Central memory CD8-positive, alpha-beta T cell (primary cell): Measurements from ENCODE around the gene MXD3.

Source experiments
- ATAC-seq: fragments of 150-1000 bp; cut with Tn5 transposase; replicated peaks from 2 replicates; pipeline ENCODE4 v1.10.0; 2022; ENCODE audit warnings: mild to moderate bottlenecking, moderate FRiP score, moderate number of reproducible peaks; ENCODE audit not compliant: poor library complexity, severe bottlenecking; ENCODE audit errors: extremely low read depth
- DNase-seq, 2 donors: peaks; one replicate each; pipeline ENCODE4 v3.0.0; 2021; ENCODE audit warnings: low spot score in 2 of 2
- H3K27ac Mint-ChIP-seq: one replicate; pipeline ENCODE4 v1.8.0; 2022; ENCODE audit warnings: low read depth, mild to moderate bottlenecking, moderate library complexity, mixed read lengths
- H3K27me3 Mint-ChIP-seq: one replicate; pipeline ENCODE4 v1.8.0; 2022; ENCODE audit warnings: mixed read lengths
- H3K36me3 Mint-ChIP-seq: one replicate; pipeline ENCODE4 v1.8.0; 2022; ENCODE audit warnings: mild to moderate bottlenecking, moderate library complexity, mixed read lengths; ENCODE audit not compliant: insufficient read depth
- H3K4me1 Mint-ChIP-seq: one replicate; pipeline ENCODE4 v1.8.0; 2022; ENCODE audit warnings: mixed read lengths
- H3K4me3 Mint-ChIP-seq: one replicate; pipeline ENCODE4 v1.8.0; 2022; ENCODE audit warnings: mild to moderate bottlenecking, moderate library complexity, mixed read lengths
- H3K9me3 Mint-ChIP-seq: one replicate; pipeline ENCODE4 v1.8.0; 2022; ENCODE audit warnings: mixed read lengths

MXD3 gene

GRCh38 chr5:177328545-177329231 lies 17.0 kb upstream of the MXD3 start:
- DNase-seq (no peak), ATAC-seq (no peak)
- Mint-ChIP-seq H3K27ac (peak overlapping the region; percentile 70), H3K4me1 (peaks cover 19% of the 10 kb centered on the region), H3K27me3 (no peaks in the 10 kb centered on the region), H3K4me3 (no peak overlapping the region), H3K36me3 (peaks cover 16% of the 10 kb centered on the region), H3K9me3 (no peaks in the 10 kb centered on the region)

- peak; percentile 78 for ATAC-seq
- DNase-seq: no peak
- no peaks in the 10 kb centered on the region for H3K9me3 Mint-ChIP-seq
- no peaks in the 10 kb centered on the region for H3K27me3 Mint-ChIP-seq
- H3K4me1 Mint-ChIP-seq: peaks cover 19% of the 10 kb centered on the region
- peak overlapping the region; percentile 55 for H3K4me3 Mint-ChIP-seq
- peaks cover 13% of the 10 kb centered on the region for H3K36me3 Mint-ChIP-seq
- H3K27ac Mint-ChIP-seq: peak overlapping the region; percentile 70
Measured at GRCh38 chr5:177327539-177328522, 16.1 kb upstream of the MXD3 start.

DNA sequence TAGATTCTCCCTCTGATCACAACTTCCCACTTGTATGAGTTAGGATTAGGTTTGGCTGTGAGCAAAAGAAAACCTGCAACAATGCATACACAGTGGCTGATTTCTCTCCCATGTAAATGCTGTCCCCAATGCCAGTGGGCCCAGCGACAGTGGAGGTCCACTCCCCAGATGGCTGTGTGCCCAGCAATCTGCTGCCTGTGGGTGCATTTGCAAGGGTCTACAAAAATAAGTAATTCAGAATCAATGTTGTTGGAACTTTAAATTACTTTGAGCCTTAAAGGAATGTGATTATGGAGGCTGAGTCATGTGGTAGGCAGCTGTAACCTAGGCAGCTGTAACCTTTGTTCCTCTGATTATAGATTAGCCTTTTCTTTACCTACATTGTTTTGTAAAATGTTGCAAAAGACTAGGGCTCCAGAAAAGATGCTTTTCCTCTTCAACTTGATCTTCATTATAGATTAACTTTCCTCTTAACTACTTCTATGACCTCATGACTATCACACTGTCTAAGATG lies 14.2 kb upstream of the MXD3 start:
- Mint-ChIP-seq H3K27me3 (no peaks in the 10 kb centered on the region), H3K4me3 (no peak overlapping the region), H3K4me1 (peaks cover 14% of the 10 kb centered on the region), H3K9me3 (no peaks in the 10 kb centered on the region), H3K36me3 (peaks cover 12% of the 10 kb centered on the region), H3K27ac (no peak overlapping the region)
- DNase-seq (no peak), ATAC-seq (no peak)

DNA sequence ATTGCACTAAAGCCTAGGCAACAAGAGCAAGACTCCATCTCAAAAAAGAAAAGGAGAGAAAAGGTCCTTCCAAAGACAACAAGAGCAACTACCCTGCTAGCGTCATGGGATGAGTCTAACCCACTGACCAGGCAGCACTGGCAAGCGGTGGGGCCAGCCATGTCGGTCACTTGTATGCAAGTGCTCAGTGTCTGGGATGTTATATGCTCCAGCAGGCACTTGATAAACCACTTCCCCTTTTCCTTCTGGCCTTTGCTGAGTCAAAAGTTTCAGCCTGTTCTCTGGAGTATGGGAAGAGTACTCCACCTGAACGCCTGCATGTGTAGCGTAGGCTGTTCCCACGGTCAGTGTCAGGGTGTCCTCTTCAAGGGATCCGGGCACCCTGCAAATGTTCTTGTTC lies 9.2 kb upstream of the MXD3 start:
- Mint-ChIP-seq H3K27me3 (no peaks in the 10 kb centered on the region), H3K36me3 (peaks cover 1% of the 10 kb centered on the region), H3K4me1 (peaks cover 17% of the 10 kb centered on the region), H3K27ac (no peak overlapping the region), H3K4me3 (no peak overlapping the region), H3K9me3 (no peaks in the 10 kb centered on the region)
- ATAC-seq (no peak), DNase-seq (no peak)

- H3K36me3 Mint-ChIP-seq: peaks cover 1% of the 10 kb centered on the region
- no peak for DNase-seq
- no peak overlapping the region for H3K27ac Mint-ChIP-seq
- peaks cover 17% of the 10 kb centered on the region for H3K4me1 Mint-ChIP-seq
- ATAC-seq: peak; percentile 46
- no peaks in the 10 kb centered on the region for H3K27me3 Mint-ChIP-seq
- no peak overlapping the region for H3K4me3 Mint-ChIP-seq
- no peaks in the 10 kb centered on the region for H3K9me3 Mint-ChIP-seq
Measured at GRCh38 chr5:177319913-177320588, 8.4 kb upstream of the MXD3 start.

GRCh38 chr5:177317959-177318377 lies 6.3 kb upstream of the MXD3 start:
- Mint-ChIP-seq H3K27ac (no peak overlapping the region), H3K27me3 (no peaks in the 10 kb centered on the region), H3K4me3 (no peak overlapping the region), H3K9me3 (no peaks in the 10 kb centered on the region), H3K36me3 (peaks cover 1% of the 10 kb centered on the region), H3K4me1 (peaks cover 17% of the 10 kb centered on the region)
- peak; percentile 54 for ATAC-seq
- DNase-seq: peak; percentile 60

GRCh38 chr5:177316005-177316404 lies 4.3 kb upstream of the MXD3 start:
- H3K27me3 Mint-ChIP-seq: no peaks in the 10 kb centered on the region
- no peak for DNase-seq
- H3K4me1 Mint-ChIP-seq: peaks cover 31% of the 10 kb centered on the region
- H3K4me3 Mint-ChIP-seq: no peak overlapping the region
- no peaks in the 10 kb centered on the region for H3K36me3 Mint-ChIP-seq
- ATAC-seq: no peak
- no peaks in the 10 kb centered on the region for H3K9me3 Mint-ChIP-seq
- no peak overlapping the region for H3K27ac Mint-ChIP-seq

DNA sequence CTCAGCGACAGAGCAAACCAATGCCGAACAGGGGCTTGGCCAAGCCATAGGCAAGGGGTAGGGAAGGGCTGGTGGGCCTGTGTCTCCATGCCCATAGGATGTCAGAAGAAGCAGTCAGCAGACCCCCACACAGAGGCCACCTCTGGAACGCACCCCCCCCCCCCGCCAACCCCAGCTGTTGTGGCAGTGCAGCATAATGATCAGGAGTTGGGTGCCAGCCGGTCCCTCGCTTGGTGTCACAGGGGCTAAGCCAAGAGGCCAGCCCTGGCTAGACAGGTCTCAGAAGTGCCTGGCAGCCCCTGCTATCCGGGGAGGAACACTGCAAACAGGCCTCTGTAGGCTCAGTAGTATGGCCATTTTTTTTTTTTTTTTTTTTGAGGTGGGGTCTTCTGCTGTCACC lies 3.7 kb upstream of the MXD3 start:
- H3K27ac Mint-ChIP-seq: no peak overlapping the region
- peaks cover 36% of the 10 kb centered on the region for H3K4me1 Mint-ChIP-seq
- H3K27me3 Mint-ChIP-seq: no peaks in the 10 kb centered on the region
- no peaks in the 10 kb centered on the region for H3K36me3 Mint-ChIP-seq
- no peak overlapping the region for H3K4me3 Mint-ChIP-seq
- no peaks in the 10 kb centered on the region for H3K9me3 Mint-ChIP-seq
- ATAC-seq (no peak), DNase-seq (no peak)

- H3K4me3 Mint-ChIP-seq: no peak overlapping the region
- H3K4me1 Mint-ChIP-seq: peaks cover 37% of the 10 kb centered on the region
- no peaks in the 10 kb centered on the region for H3K27me3 Mint-ChIP-seq
- no peak for ATAC-seq
- no peak overlapping the region for H3K27ac Mint-ChIP-seq
- no peaks in the 10 kb centered on the region for H3K9me3 Mint-ChIP-seq
- DNase-seq: no peak
- H3K36me3 Mint-ChIP-seq: no peaks in the 10 kb centered on the region
Measured at GRCh38 chr5:177314376-177315342, 3.0 kb upstream of the MXD3 start.

- no peak for ATAC-seq
- no peak for DNase-seq
- H3K27me3 Mint-ChIP-seq: no peaks in the 10 kb centered on the region
- H3K9me3 Mint-ChIP-seq: no peaks in the 10 kb centered on the region
- H3K4me3 Mint-ChIP-seq: no peak overlapping the region
- no peaks in the 10 kb centered on the region for H3K36me3 Mint-ChIP-seq
- H3K27ac Mint-ChIP-seq: no peak overlapping the region
- H3K4me1 Mint-ChIP-seq: peaks cover 40% of the 10 kb centered on the region
Measured at GRCh38 chr5:177313561-177314259, 2.0 kb upstream of the MXD3 start.

GRCh38 chr5:177312649-177313181 lies 1.0 kb upstream of the MXD3 start:
- Mint-ChIP-seq H3K27me3 (no peaks in the 10 kb centered on the region), H3K4me3 (peak overlapping the region; percentile 82), H3K9me3 (no peaks in the 10 kb centered on the region), H3K4me1 (peaks cover 34% of the 10 kb centered on the region), H3K27ac (no peak overlapping the region), H3K36me3 (no peaks in the 10 kb centered on the region)
- DNase-seq: no peak
- ATAC-seq: peak; percentile 36
